ENCODE results near the gene HHAT. TPM values are rescaled to one million over a fixed set of nuclear protein-coding genes. Genes with fewer than 3 reads are reported as not detected.
A peak's percentile ranks its signal among the peaks of the same experiment; 100 is the strongest.

The HHAT gene
- total RNA-seq, 1 donor from 2014 or later, result 13.7 TPM

GRCh38 chr1:210707300-210708240, 378.9 kb downstream of the HHAT start:
- no peak for DNase-seq (ENCODE audit: low read depth)
- no peak for TF ChIP-seq CTCF (conservative IDR thresholded peaks at IDR 0.05; ENCODE audit: low read depth, low read length)
- H3K4me3 ChIP-seq (ENCODE audit: low read depth, low read length), result no peak overlapping the region

- no peak for TF ChIP-seq CTCF (conservative IDR thresholded peaks at IDR 0.05; ENCODE audit: low read depth, low read length)
- H3K4me3 ChIP-seq (ENCODE audit: low read depth, low read length), result no peak overlapping the region
- peak; percentile 33 for DNase-seq (ENCODE audit: low read depth)
Observed at GRCh38 chr1:210709701-210710100, 381.0 kb downstream of the HHAT start.

- peak; percentile 26 for TF ChIP-seq CTCF (conservative IDR thresholded peaks at IDR 0.05; ENCODE audit: low read depth, low read length)
- no peak overlapping the region for H3K4me3 ChIP-seq (ENCODE audit: low read depth, low read length)
- no peak for DNase-seq (ENCODE audit: low read depth)
Observed at GRCh38 chr1:210711825-210712612, 383.3 kb downstream of the HHAT start.

GRCh38 chr1:210715072-210715471, 386.4 kb downstream of the HHAT start:
- H3K4me3 ChIP-seq (ENCODE audit: low read depth, low read length), result no peak overlapping the region
- no peak for DNase-seq (ENCODE audit: low read depth)
- TF ChIP-seq CTCF (conservative IDR thresholded peaks at IDR 0.05; ENCODE audit: low read depth, low read length), result no peak

GRCh38 chr1:210722410-210723081, 393.8 kb downstream of the HHAT start:
- TF ChIP-seq CTCF (conservative IDR thresholded peaks at IDR 0.05; ENCODE audit: low read depth, low read length), result no peak
- DNase-seq (ENCODE audit: low read depth), result no peak
- no peak overlapping the region for H3K4me3 ChIP-seq (ENCODE audit: low read depth, low read length)

- no peak for DNase-seq (ENCODE audit: low read depth)
- TF ChIP-seq CTCF (conservative IDR thresholded peaks at IDR 0.05; ENCODE audit: low read depth, low read length), result no peak
- no peak overlapping the region for H3K4me3 ChIP-seq (ENCODE audit: low read depth, low read length)
Observed at GRCh38 chr1:210723646-210724045, 394.9 kb downstream of the HHAT start.

Measured in epithelial cell of proximal tubule (primary cell).